HCT116 (cell line): ENCODE results near the gene TRIP13. TPM values are rescaled to one million over a fixed set of nuclear protein-coding genes. Genes with fewer than 3 reads are reported as not detected.

Source experiments
- total RNA-seq: library from RNA; stranded (reverse); gene quantifications from one replicate; pipeline ENCODE4 v1.2.1, GENCODE V29; 2021; ENCODE audit not compliant: unreplicated experiment

Gene TRIP13
- total RNA-seq, 1 experiment from 2014 or later = 45.0 TPM

Other genes starting within 250 kb of the TRIP13 start
- gene TPPP, start 199.5 kb upstream of the TRIP13 start, total RNA-seq = 3.9 TPM
- gene ZDHHC11B, start 108.2 kb upstream of the TRIP13 start, total RNA-seq = 3.8 TPM
- 17.0 TPM for gene ZDHHC11, start 41.9 kb upstream of the TRIP13 start, total RNA-seq
- gene BRD9, start 83 bp upstream of the TRIP13 start, total RNA-seq = 54.6 TPM
- 20.4 TPM for gene NKD2, start 115.9 kb downstream of the TRIP13 start, total RNA-seq
- 29.6 TPM for gene SLC12A7, start 219.2 kb downstream of the TRIP13 start, total RNA-seq